ENCODE results near the gene ART3.

- no peak for TF ChIP-seq CTCF (IDR thresholded peaks at IDR 0.05)
- no peak for TF ChIP-seq POLR2A (IDR thresholded peaks at IDR 0.05)
Observed at GRCh38 chr4:76147454-76148141, 73.1 kb downstream of the ART3 start.

Measured in thyroid gland (tissue), 4 donors.